DMS79 (cell line): Measurements from ENCODE around the gene AUP1.
A peak's percentile ranks its signal among the peaks of the same experiment; 100 is the strongest.
"Not testable (repeated sequence)": the region's sequence is repeated elsewhere in the genome, so short reads cannot be mapped to it uniquely, and the experiment has no call there.

ENCODE experiments used
- DNase-seq: peaks from one replicate; lab custom pipeline; 2025; lab: John Stamatoyannopoulos, UW

AUP1 gene

GRCh38 chr2:74498500-74499266 lies 30.8 kb downstream of the AUP1 start:
- peak; percentile 63 for DNase-seq

GRCh38 chr2:74497777-74498499 lies 31.6 kb downstream of the AUP1 start:
- peak; percentile 38 for DNase-seq

- no peak for DNase-seq
Observed at GRCh38 chr2:74496997-74497776, 32.3 kb downstream of the AUP1 start.

- no peak for DNase-seq
Observed at GRCh38 chr2:74495440-74495839, 34.1 kb downstream of the AUP1 start.

- no peak for DNase-seq
Observed at GRCh38 chr2:74493546-74493945, 36.0 kb downstream of the AUP1 start.

GRCh38 chr2:74491648-74492544 lies 37.6 kb downstream of the AUP1 start:
- no peak for DNase-seq

- DNase-seq, result no peak
Observed at GRCh38 chr2:74489906-74490305, 39.6 kb downstream of the AUP1 start.

- no peak for DNase-seq
Observed at GRCh38 chr2:74488643-74489481, 40.6 kb downstream of the AUP1 start.

- no peak for DNase-seq
Observed at GRCh38 chr2:74486141-74486540, 43.4 kb downstream of the AUP1 start.

- not testable (repeated sequence) for DNase-seq
Observed at GRCh38 chr2:74483675-74484164, 45.8 kb downstream of the AUP1 start.

- peak; percentile 92 for DNase-seq
Observed at GRCh38 chr2:74482801-74483674, 46.5 kb downstream of the AUP1 start, which contains the start of the genes CCDC142 and TTC31. TSS of gene CCDC142 (minus strand) at chr2:74482998. CDS start at chr2:74482837, 161 bp downstream. TSS of gene TTC31 (plus strand) at chr2:74483081. CDS start at chr2:74483096, 15 bp downstream.

GRCh38 chr2:74481961-74482800 lies 47.3 kb downstream of the AUP1 start:
- no peak for DNase-seq

GRCh38 chr2:74481431-74481830 lies 48.1 kb downstream of the AUP1 start:
- no peak for DNase-seq
